ENCODE measurements around the gene ZNF100. TPM values are rescaled to one million over a fixed set of nuclear protein-coding genes. Genes with fewer than 3 reads are reported as not detected.
A peak's percentile ranks its signal among the peaks of the same experiment; 100 is the strongest.

ZNF100 gene
- total RNA-seq, 1 donor from 2014 or later = 28.6 TPM

GRCh38 chr19:21707065-21707464 lies 60.3 kb downstream of the ZNF100 start:
- TF ChIP-seq CTCF (conservative IDR thresholded peaks at IDR 0.05) = no peak
- Mint-ChIP-seq H3K4me3 (no peak overlapping the region), H3K4me1 (no peaks in the 10 kb centered on the region), H3K27ac (ENCODE audit: unreplicated experiment) (no peak overlapping the region), H3K36me3 (ENCODE audit: low read depth) (peaks cover 3% of the 10 kb centered on the region), H3K27me3 (ENCODE audit: low read depth) (no peaks in the 10 kb centered on the region), H3K9me3 (peaks cover 6% of the 10 kb centered on the region)
- no peak for DNase-seq (ENCODE audit: low read depth, low spot score)

- peaks cover 3% of the 10 kb centered on the region for H3K36me3 Mint-ChIP-seq (ENCODE audit: low read depth)
- no peaks in the 10 kb centered on the region for H3K4me1 Mint-ChIP-seq
- H3K27ac Mint-ChIP-seq (ENCODE audit: unreplicated experiment) = no peak overlapping the region
- no peak overlapping the region for H3K4me3 Mint-ChIP-seq
- no peaks in the 10 kb centered on the region for H3K27me3 Mint-ChIP-seq (ENCODE audit: low read depth)
- H3K9me3 Mint-ChIP-seq = peaks cover 6% of the 10 kb centered on the region
- no peak for DNase-seq (ENCODE audit: low read depth, low spot score)
- no peak for TF ChIP-seq CTCF (conservative IDR thresholded peaks at IDR 0.05)
These were observed 62.0 kb downstream of the ZNF100 start for GRCh38 chr19:21705393-21705792.

GRCh38 chr19:21704320-21704719 lies 63.1 kb downstream of the ZNF100 start:
- H3K27ac Mint-ChIP-seq (ENCODE audit: unreplicated experiment) = no peak overlapping the region
- peaks cover 3% of the 10 kb centered on the region for H3K36me3 Mint-ChIP-seq (ENCODE audit: low read depth)
- peaks cover 3% of the 10 kb centered on the region for H3K9me3 Mint-ChIP-seq
- no peaks in the 10 kb centered on the region for H3K4me1 Mint-ChIP-seq
- H3K4me3 Mint-ChIP-seq = no peak overlapping the region
- DNase-seq (ENCODE audit: low read depth, low spot score) = no peak
- no peak for TF ChIP-seq CTCF (conservative IDR thresholded peaks at IDR 0.05)
- no peaks in the 10 kb centered on the region for H3K27me3 Mint-ChIP-seq (ENCODE audit: low read depth)

GRCh38 chr19:21699197-21699596 lies 68.2 kb downstream of the ZNF100 start:
- DNase-seq (ENCODE audit: low read depth, low spot score) = no peak
- TF ChIP-seq CTCF (conservative IDR thresholded peaks at IDR 0.05) = no peak
- no peak overlapping the region for H3K27ac Mint-ChIP-seq (ENCODE audit: unreplicated experiment)
- H3K9me3 Mint-ChIP-seq = peaks cover 4% of the 10 kb centered on the region
- H3K36me3 Mint-ChIP-seq (ENCODE audit: low read depth) = no peaks in the 10 kb centered on the region
- no peaks in the 10 kb centered on the region for H3K27me3 Mint-ChIP-seq (ENCODE audit: low read depth)
- no peak overlapping the region for H3K4me3 Mint-ChIP-seq
- no peaks in the 10 kb centered on the region for H3K4me1 Mint-ChIP-seq

- H3K4me1 Mint-ChIP-seq = no peaks in the 10 kb centered on the region
- no peak overlapping the region for H3K4me3 Mint-ChIP-seq
- no peaks in the 10 kb centered on the region for H3K36me3 Mint-ChIP-seq (ENCODE audit: low read depth)
- peak; percentile 68 for TF ChIP-seq CTCF (conservative IDR thresholded peaks at IDR 0.05)
- H3K27me3 Mint-ChIP-seq (ENCODE audit: low read depth) = no peaks in the 10 kb centered on the region
- no peak for DNase-seq (ENCODE audit: low read depth, low spot score)
- peaks cover 4% of the 10 kb centered on the region for H3K9me3 Mint-ChIP-seq
- H3K27ac Mint-ChIP-seq (ENCODE audit: unreplicated experiment) = no peak overlapping the region
These were observed 69.2 kb downstream of the ZNF100 start for GRCh38 chr19:21698215-21698614.

GRCh38 chr19:21697698-21698097 lies 69.7 kb downstream of the ZNF100 start:
- no peak overlapping the region for H3K27ac Mint-ChIP-seq (ENCODE audit: unreplicated experiment)
- no peaks in the 10 kb centered on the region for H3K36me3 Mint-ChIP-seq (ENCODE audit: low read depth)
- no peak overlapping the region for H3K4me3 Mint-ChIP-seq
- peaks cover 4% of the 10 kb centered on the region for H3K9me3 Mint-ChIP-seq
- DNase-seq (ENCODE audit: low read depth, low spot score) = no peak
- no peak for TF ChIP-seq CTCF (conservative IDR thresholded peaks at IDR 0.05)
- no peaks in the 10 kb centered on the region for H3K27me3 Mint-ChIP-seq (ENCODE audit: low read depth)
- H3K4me1 Mint-ChIP-seq = no peaks in the 10 kb centered on the region

Measured in neural crest cell (in vitro differentiated cells).